Mesenteric fat pad (tissue), 1 donor: ENCODE measurements around the gene SERPINE1. TPM values are rescaled to one million over a fixed set of nuclear protein-coding genes. Genes with fewer than 3 reads are reported as not detected.
"Not testable (repeated sequence)": the region's sequence is repeated elsewhere in the genome, so short reads cannot be mapped to it uniquely, and the experiment has no call there.

ENCODE experiments used
- DNase-seq: peaks from one replicate; pipeline ENCODE4 v3.0.0-alpha.2; 2020; ENCODE audit warnings: low spot score
- total RNA-seq: library from RNA; stranded (reverse); fragmentation: NEBNext Ultra II Directional; extraction: Animal tissue kit (Norgen Biotek cat#: 25700); gene quantifications from one replicate; pipeline ENCODE4 v1.2.1, GENCODE V29; 2021
- donor health status: DM: yes; HTN: yes; CAD: no.

Gene SERPINE1
- total RNA-seq, 1 donor from 2014 or later, result 130 TPM

- DNase-seq, result no peak
Observed at GRCh38 chr7:101122933-101123702, 3.8 kb upstream of the SERPINE1 start.

GRCh38 chr7:101123703-101124068 is 3.2 kb upstream of the SERPINE1 start:
- no peak for DNase-seq

DNA sequence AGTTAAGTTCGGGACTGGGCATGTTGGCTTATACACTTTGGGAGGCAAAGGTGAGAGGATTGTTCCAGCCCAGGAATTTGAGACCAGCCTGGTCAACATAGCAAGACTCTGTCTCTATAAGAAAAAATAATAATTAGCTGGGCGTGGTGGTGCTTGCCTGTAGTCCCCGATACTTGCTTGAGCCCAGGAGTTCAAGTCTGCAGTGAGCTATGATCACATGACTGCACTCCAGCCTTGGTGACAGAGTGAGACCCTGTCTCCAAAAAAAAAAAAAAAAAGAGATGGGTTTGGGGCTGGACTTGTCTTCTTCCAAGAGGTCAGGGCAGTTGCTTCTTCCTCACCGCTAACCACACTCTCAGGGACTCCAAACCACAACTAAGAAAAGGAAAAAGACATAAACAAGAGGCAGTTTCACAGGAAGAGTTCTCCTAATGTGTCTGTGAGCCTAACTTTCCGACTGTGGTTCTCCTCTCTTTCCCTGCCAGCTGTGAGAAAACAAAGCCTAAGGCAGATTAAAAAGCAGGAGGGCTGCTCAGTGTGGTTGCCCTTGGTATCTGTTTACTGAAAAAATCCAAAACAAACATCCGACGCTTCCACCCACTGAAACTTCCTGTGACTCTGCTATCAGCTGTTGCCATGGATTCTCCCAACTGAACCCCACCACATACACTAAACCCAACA is 2.4 kb upstream of the SERPINE1 start:
- no peak for DNase-seq

DNA sequence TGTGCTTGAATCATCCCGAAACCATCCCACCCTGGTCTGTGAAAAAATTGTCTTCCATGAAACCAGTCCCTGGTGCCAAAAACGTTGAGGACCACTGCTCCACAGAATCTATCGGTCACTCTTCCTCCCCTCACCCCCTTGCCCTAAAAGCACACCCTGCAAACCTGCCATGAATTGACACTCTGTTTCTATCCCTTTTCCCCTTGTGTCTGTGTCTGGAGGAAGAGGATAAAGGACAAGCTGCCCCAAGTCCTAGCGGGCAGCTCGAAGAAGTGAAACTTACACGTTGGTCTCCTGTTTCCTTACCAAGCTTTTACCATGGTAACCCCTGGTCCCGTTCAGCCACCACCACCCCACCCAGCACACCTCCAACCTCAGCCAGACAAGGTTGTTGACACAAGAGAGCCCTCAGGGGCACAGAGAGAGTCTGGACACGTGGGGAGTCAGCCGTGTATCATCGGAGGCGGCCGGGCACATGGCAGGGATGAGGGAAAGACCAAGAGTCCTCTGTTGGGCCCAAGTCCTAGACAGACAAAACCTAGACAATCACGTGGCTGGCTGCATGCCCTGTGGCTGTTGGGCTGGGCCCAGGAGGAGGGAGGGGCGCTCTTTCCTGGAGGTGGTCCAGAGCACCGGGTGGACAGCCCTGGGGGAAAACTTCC is 784 bp upstream of the SERPINE1 start:
- peak; percentile 92 for DNase-seq

DNA sequence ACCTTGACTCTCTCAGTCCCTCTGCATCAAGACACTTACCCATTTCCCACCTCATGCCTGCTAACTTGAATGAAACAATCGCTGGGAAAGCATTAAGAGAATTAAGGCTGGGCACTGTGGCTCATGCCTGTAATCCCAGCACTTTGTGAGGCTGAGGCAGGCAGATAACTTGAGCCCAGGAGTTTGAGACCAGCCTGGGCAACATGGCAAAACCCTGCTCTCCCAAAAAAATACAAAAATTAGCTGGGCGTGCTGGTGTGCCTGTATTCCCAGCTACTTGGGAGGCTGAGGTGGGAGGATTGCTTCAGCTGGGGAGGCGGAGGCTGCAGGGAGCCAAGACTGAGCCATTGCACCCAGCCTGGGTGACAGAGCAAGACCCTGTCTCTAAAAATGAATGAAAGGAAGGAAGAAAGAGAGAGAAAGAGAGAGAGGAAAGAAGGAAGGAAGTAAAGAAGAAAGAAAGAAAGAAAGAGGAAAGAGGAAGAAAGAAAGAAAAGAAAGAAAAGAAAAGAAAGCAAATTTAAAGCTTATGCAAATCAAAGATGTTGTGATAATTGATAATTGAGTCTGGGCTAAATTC is 646 bp downstream of the SERPINE1 start:
- no peak for DNase-seq

DNA sequence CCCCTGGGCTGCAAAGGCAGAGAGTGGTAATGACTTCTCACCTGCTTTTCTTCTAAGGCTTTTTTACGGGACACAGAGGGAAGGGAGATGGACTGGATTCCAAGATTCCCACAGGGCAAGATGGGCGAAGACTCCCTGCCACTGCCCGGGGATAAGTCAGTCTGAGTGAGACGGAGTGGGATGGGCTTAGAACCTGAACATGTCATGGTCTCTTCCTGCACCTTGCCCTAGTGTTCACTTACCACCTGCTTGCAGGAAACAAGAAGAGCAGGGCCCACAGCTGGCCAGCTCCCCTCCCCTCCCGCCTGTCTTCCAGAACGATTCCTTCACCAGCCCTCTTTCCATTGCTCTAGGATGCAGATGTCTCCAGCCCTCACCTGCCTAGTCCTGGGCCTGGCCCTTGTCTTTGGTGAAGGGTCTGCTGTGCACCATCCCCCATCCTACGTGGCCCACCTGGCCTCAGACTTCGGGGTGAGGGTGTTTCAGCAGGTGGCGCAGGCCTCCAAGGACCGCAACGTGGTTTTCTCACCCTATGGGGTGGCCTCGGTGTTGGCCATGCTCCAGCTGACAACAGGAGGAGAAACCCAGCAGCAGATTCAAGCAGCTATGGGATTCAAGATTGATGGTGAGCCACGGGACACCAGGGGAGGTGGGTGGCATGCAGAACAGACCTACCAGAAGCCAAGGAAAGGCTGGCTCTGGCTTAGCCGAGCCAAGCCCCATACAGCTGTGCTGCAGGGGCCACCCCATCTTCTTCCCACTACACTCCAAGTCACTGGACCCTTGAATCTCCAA is 1.3 kb downstream of the SERPINE1 start:
- no peak for DNase-seq

DNA sequence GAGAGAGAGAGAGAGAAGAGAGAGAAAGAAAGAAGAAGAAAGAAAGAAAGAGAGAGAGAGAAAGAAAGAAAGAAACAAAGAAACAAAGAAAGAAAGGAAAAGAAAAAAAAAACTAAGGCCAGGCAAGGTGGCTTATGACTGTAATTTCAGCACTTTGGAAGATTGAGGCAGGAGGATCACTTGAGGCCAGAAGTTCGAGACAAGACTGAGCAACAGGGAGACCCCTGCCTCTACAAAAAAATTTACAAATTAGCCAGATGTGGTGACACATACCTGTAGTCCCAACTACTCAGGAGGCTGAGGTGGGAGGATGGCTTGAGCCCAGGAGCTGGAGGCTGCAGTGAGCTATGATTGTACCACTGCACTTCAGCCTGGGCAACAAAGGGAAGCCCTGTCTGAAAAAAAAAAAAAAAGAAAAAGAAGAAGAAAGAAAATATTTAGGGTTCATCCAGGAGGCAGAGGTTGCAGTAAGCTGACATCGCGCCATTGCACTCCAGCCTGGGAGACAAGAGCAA is 2.8 kb downstream of the SERPINE1 start:
- no peak for DNase-seq

GRCh38 chr7:101132626-101133600 is 6.0 kb downstream of the SERPINE1 start:
- DNase-seq, result not testable (repeated sequence)

DNA sequence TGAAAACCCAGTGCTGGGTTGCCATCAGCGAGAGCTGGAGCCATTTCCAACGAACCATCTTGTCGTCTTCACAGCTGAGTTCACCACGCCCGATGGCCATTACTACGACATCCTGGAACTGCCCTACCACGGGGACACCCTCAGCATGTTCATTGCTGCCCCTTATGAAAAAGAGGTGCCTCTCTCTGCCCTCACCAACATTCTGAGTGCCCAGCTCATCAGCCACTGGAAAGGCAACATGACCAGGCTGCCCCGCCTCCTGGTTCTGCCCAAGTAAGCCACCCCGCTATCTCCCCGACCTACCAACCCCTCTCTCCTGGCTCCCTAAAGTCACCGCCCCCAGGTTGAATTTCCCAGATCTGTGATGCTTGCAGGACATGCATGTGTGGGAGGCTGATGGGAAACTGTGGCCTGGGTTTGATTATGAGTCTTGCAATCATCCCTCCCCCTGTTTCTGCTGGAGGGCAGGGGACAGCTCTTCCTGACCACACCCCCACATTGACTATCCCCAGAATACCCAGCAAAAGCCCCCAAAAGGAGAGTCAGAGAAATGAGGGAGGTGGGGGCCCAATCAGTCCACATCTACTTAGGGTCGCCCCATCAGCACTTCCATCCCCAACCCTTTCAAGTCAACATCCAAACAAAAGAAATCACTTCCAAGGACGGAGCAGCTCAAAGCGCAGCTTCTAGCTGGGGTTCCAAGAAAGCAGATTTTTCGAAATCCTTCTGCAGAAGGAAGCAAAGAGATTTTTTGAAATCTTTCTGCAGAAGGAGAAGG is 6.9 kb downstream of the SERPINE1 start:
- no peak for DNase-seq

DNA sequence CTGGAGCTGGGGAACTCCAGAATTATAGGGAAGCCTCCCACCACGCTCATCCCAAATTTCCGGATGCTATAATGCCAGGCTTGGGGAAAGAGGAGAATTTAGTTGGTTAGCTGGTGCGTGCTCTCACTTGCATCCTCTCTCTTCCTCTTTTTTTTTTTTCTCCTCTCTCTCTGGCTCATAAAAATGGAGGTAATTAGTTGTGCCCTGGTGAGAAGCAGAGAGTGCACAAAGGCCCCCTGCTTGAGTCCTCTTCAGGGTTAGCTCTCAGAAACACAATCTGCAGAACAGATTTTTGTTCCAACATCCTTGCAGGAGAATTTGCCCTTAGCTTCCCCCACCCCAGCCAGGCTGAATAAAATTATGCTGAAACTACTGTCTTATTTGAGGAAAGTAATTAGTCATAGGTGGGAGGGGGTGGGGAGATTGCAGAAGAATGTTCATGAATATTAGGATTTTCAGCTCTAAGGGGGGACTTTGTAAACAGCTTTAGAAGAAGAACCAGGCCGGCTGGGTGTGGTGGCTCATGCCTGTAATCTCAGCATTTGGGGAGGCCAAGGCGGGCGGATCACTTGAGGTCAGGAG is 7.6 kb downstream of the SERPINE1 start:
- no peak for DNase-seq

GRCh38 chr7:101137651-101138212 is 10.8 kb downstream of the SERPINE1 start:
- DNase-seq, result no peak

- no peak for DNase-seq
Observed at GRCh38 chr7:101138213-101138870, 11.4 kb downstream of the SERPINE1 start.

- DNase-seq, result no peak
Observed at GRCh38 chr7:101140339-101140699, 13.4 kb downstream of the SERPINE1 start.

GRCh38 chr7:101140746-101141382 is 14.0 kb downstream of the SERPINE1 start:
- no peak for DNase-seq

DNA sequence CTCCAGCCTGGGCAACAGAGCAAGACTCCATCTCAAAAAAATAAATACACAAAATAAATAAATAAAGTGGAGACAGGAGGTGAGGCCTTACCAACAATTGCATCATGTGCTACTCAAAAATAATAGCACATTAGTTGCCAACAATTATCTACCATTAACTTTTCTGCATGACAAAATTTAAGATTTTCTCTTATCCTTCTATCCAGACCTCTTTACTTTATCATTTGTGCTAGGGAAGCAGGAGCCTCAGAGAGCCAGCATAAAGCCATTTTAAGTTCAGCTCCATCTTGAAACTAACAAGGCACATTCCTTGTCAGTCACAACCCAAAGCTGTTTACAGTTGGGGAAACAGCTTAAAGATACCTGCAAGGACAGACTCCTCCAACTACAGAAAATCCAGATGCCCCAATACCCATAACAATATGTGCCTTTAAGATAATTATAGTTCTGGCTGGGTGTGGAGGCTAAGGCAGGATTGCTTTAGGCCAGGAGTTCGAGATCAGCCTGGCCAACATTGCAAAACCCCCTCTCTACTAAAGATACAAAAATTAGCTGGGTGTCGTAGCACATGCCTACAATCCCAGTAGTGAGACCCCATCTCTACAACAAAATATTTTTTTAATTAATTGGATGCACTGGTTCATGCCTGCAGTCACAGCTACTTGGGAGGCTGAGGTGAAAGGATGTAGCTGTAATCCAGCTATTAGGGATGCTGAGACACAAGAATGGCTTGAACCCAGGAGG is 25.2 kb downstream of the SERPINE1 start:
- no peak for DNase-seq

DNA sequence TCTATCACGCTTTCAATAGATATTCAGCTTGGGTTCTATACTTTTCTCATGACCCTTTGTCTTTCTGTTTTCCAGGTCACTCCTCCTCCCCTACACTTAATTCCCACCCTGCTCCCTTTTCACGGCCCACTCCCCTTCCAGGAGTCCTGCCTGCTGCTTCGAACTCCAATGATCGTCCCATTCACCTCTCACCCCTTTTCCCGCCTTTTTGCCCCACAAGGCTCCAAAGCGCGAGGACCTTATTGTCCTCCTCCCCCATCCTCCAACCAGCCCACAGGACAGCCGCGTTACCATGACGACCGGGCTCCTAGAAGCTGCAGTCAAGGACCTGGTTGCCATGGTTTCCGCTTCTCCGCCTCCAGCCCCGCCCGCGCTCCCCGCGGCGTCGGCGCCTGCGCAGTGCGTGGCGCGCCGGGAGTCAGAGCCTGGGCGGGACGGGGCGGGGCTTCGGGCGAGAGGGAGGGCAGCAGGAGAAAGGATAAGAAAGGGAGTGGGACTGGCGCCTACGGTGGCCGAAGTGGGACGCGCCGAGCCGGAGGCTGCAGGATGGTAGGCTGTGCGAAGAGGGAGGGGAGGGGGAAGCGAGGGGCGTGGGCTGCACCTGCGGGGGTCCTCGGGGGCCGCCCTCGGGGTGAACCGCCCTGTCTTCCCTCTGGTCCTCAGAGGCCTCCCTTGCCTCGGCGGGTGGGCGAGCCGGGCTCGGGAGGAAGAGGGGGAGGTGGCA is 27.2 kb downstream of the SERPINE1 start, which contains the start of gene AP1S1:
TSS of gene AP1S1 (plus strand) at position 508 of the 724 bp plus-strand sequence. CDS start at position 547, 39 bp downstream.
- DNase-seq, result peak; percentile 95
